ENCODE results near the gene LRP1B. TPM values are rescaled to one million over a fixed set of nuclear protein-coding genes. Genes with fewer than 3 reads are reported as not detected.

Gene LRP1B
- total and polyA plus RNA-seq, 2 of the 8 experiments (the other 6 are each of a cell fraction or from before 2014, with no cell fraction given): 0.03 TPM; not detected in 1

DNA sequence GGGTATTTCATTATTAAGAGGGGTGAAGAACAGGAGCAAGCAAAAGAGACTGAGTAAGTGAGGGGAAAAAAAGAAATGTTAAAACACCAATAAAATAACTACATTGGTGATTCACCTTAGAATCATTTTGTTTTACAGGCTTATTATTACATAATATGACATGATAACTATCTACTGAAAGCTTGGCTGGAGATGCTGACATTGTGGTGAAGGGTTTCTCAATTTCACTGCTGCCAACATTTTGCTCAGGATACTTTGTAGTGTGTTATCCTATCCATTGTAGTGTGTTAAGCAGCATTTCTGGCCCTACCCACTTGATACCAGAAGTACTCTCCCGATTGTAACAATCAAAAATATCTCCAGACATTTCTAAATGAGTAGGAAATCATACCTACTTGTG lies 1786.0 kb downstream of the LRP1B start:
- POLR2A ChIA-PET (ENCODE audit: partially characterized antibody): no interaction called here
- 91% methylated on average over 1 of the region's 1 CpG; no CpG with 5 or more reads in 1 of the 2 experiments for WGBS, 2 experiments (ENCODE audit: extremely low coverage in 1 of 2, insufficient coverage in 1 of 2, insufficient read length in 1 of 2, insufficient replicate concordance in 2 of 2, low coverage in 1 of 2, low lambda C conversion rate in 2 of 2, missing lambda C conversion rate in 1 of 2)
- TF ChIP-seq TEAD4 (IDR thresholded peaks at IDR 0.05; ENCODE audit: low read depth, low read length) (no peak), SAP30 (IDR thresholded peaks at IDR 0.05; ENCODE audit: insufficient read depth, insufficient replicate concordance, low read length) (no peak), CTCF (IDR thresholded peaks at IDR 0.05; ENCODE audit: control extremely low read depth in 1 of 3, insufficient read depth in 1 of 3, low read depth in 1 of 3, low read length in 3 of 3) (no peak), EGR1 (IDR thresholded peaks at IDR 0.05; ENCODE audit: borderline replicate concordance, low read depth, low read length) (no peak), TBP (IDR thresholded peaks at IDR 0.05; ENCODE audit: low read depth, low read length) (no peak), TAF1 (IDR thresholded peaks at IDR 0.05; ENCODE audit: low read depth, low read length) (no peak), ZNF274 (IDR thresholded peaks at IDR 0.05; ENCODE audit: borderline replicate concordance, extremely low read depth, low read length) (no peak), BACH1 (IDR thresholded peaks at IDR 0.05; ENCODE audit: low read length) (no peak), CREB1 (IDR thresholded peaks at IDR 0.05) (no peak), BRCA1 (IDR thresholded peaks at IDR 0.05; ENCODE audit: low read depth, low read length) (no peak), GTF2F1 (IDR thresholded peaks at IDR 0.05; ENCODE audit: borderline replicate concordance, low read depth, low read length) (no peak), SIRT6 (IDR thresholded peaks at IDR 0.05; ENCODE audit: low read length) (no peak), E2F6 (IDR thresholded peaks at IDR 0.05) (no peak)

More for the DNA sequence above, 1786.0 kb downstream of the LRP1B start:
- no peaks in the 10 kb centered on the region; a peak in 1 of 7 replicates for H3K4me1 ChIP-seq (replicated peaks in 1 of 4; ENCODE audit: control insufficient read depth in 3 of 4, insufficient read depth in 4 of 4, low read length in 3 of 4)
- no peak overlapping the region for H2AFZ ChIP-seq (ENCODE audit: low read length)
- no peak overlapping the region for H2BK15ac ChIP-seq (ENCODE audit: low read length)
- H3K9ac ChIP-seq (replicated peaks in 1 of 4; ENCODE audit: extremely low read depth in 1 of 4, low read depth in 3 of 4, low read length in 3 of 4): no peak overlapping the region
- no peak overlapping the region for H3K4me2 ChIP-seq (ENCODE audit: insufficient read depth in 1 of 2, low read depth in 2 of 2, low read length in 2 of 2)
- no peak overlapping the region for H3K56ac ChIP-seq (replicated peaks; ENCODE audit: insufficient read length, low read depth, low read length)
- no peak overlapping the region for H3K18ac ChIP-seq (ENCODE audit: extremely low read depth, low read length)
- no peak overlapping the region for H3K14ac ChIP-seq (ENCODE audit: insufficient read length)
- H4K91ac ChIP-seq (replicated peaks; ENCODE audit: insufficient read length, low read length): no peak overlapping the region
- H3K4ac ChIP-seq (replicated peaks; ENCODE audit: insufficient read length, low read depth, low read length): no peak overlapping the region
- no peak overlapping the region for H4K8ac ChIP-seq (ENCODE audit: extremely low read depth, insufficient read depth, low read length)
- no peak overlapping the region for H3K27ac ChIP-seq (ENCODE audit: low read depth, low read length)
- H2BK5ac ChIP-seq (ENCODE audit: low read depth, low read length): no peak overlapping the region
- no peak overlapping the region for H2BK12ac ChIP-seq (ENCODE audit: low read depth, low read length)
- no peaks in the 10 kb centered on the region for H3K27me3 ChIP-seq (replicated peaks in 1 of 4; ENCODE audit: control insufficient read depth in 3 of 4, extremely low read depth in 1 of 4, insufficient read depth in 3 of 4, low read length in 3 of 4)
- H3K23me2 ChIP-seq (ENCODE audit: low read depth, low read length): no peaks in the 10 kb centered on the region
- H3K9me3 ChIP-seq (ENCODE audit: insufficient read depth in 2 of 2, low read depth in 1 of 2, low read length in 1 of 2): no peaks in the 10 kb centered on the region
- no peaks in the 10 kb centered on the region for H3K79me1 ChIP-seq (ENCODE audit: low read depth, low read length)
- H2AK5ac ChIP-seq (ENCODE audit: low read depth, low read length): no peak overlapping the region
- CTCF ChIA-PET (ENCODE audit: partially characterized antibody): interaction anchor here (1.5 kb wide), 1 partner anchor 15 kb away, joined by 3 read pairs; no protein-coding TSS in a partner anchor
- H2BK20ac ChIP-seq (ENCODE audit: low read length): no peak overlapping the region
- H3K79me2 ChIP-seq (ENCODE audit: control insufficient read depth in 1 of 2, insufficient read depth in 2 of 2, low read length in 2 of 2): no peaks in the 10 kb centered on the region
- no peak overlapping the region for H2BK120ac ChIP-seq (replicated peaks; ENCODE audit: low read depth, low read length)
- DNase-seq (ENCODE audit: low read depth in 1 of 2, low spot score in 2 of 2): no peak
- no peak overlapping the region for H3K4me3 ChIP-seq (ENCODE audit: extremely low read depth in 1 of 4, insufficient read depth in 2 of 4, low read depth in 3 of 4, low read length in 4 of 4)
- H3K23ac ChIP-seq (ENCODE audit: insufficient read length): no peak overlapping the region
- FAIRE-seq: no peak
- peaks cover 0 to 1% of the 10 kb centered on the region in 2 experiments for H4K20me1 ChIP-seq (replicated peaks in 1 of 2; ENCODE audit: control insufficient read depth in 1 of 2, insufficient read depth in 2 of 2, low read length in 2 of 2)
- no peak overlapping the region for H4K5ac ChIP-seq (ENCODE audit: insufficient read length, low read depth, low read length)
- no peaks in the 10 kb centered on the region for H3K36me3 ChIP-seq (ENCODE audit: control insufficient read depth in 2 of 4, insufficient read depth in 4 of 4, low read length in 3 of 4)

Measured in H1 (cell line).